Right kidney (tissue), 1 donor: ENCODE data around the gene GRAMD4.
"Not testable (repeated sequence)": the region's sequence is repeated elsewhere in the genome, so short reads cannot be mapped to it uniquely, and the experiment has no call there.

Experiments used
- DNase-seq: peaks from one replicate; pipeline ENCODE4 v3.0.0-alpha.2; 2016

The GRAMD4 gene

DNA sequence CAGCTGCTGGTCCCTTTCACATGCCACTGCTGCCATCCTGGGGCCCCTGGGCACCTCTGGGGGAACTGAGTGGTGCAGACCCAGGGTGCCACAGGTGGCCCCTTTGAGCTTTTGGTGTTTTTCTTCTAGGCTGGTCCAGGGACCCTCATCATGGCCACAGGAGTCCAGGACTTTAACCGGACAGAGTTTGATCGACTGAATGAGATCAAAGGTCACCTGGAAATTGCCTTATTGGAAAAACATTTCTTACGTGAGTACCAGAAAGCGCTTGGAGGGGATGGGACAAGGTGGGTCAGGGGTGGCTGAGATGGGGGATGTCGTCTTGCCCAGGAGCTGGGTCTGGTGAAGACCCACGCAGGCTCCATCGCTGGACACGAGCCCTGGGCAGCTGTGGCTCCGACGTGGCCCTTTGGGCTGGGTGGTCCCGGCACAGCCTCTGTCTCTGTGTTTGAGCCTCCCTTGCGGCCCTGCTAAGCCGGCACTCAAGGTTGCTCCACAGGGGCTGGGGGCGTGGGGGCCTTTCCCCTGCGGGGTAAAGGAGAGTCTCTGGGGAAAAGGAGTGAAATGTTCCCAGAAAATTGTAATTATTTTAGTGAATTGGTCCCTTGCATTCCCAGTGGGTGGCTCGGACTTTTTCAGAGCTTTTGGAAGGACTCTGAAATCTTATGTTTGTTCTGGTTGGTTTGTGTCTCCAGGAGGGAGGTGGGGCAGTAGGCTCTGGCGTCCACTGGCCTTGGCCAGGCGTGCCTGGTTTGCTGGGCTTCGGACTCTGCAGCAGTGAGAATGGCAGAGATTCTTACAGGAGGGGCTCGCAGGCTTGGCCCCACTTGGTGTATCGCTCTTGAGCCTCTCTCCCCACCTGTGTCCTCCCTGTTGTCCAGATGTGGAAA lies 17.8 kb downstream of the GRAMD4 start:
- no peak for DNase-seq

DNA sequence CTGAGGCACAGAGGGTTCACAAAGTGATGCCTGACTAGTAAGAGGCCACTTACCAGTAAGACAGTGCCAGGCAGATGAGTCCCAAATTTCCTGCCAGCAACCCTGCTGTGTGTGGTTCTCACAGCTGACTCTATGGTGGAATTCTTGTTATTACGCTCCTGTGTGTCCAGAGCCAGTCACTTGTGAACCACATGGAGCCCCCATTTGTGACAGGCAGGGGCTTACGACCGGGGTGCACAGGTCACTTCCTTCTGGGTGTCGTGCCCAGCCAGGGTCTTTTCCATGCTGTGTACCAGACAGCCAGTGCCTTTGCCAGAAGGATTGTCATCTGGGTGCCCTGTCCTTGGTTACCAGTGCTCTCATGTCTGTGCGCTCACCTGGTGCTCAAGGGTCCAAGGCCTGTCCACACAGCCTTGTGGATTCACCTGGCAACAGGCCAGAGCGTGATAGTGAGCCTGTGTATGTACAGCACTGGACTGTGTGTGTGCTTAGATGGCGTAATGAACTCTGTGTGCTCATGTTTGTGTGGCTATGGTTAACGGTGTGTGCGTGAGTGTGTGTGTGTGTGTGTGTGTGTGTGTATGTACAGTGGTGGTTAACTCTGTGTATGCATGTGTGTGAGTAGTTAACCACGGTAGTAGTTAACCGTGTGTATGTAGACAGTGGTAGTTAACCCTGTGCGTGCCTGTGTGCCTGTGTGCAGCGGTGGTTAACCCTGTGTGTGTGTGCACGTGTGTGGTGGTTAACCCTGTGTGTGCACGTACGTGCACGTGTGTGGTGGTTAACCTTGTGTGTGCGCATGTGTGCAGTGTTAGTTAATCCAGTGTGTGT lies 18.6 kb downstream of the GRAMD4 start:
- no peak for DNase-seq

DNA sequence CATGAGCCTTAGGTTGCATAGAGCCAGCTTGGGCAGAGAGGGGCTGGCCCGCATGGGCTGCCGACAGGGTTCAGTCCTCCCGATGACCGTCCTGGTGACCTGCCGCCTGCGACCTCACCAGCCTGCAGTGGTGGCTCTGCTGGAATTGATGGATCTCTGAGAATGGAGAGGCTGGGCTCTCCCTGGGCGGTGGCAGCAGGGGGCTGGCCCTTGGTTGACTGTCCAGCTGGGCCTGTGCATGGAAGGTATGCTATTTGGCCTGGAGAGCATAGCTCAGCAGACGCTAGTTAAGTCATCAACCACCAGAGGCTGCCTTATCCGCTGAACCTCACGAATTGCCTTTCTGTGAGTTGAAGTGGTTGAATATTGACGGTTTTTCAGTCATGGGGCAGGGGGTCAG lies 19.7 kb downstream of the GRAMD4 start:
- no peak for DNase-seq

GRCh38 chr22:46640293-46641055 lies 20.3 kb downstream of the GRAMD4 start:
- DNase-seq, result no peak

GRCh38 chr22:46641811-46642266 lies 21.7 kb downstream of the GRAMD4 start:
- no peak for DNase-seq

DNA sequence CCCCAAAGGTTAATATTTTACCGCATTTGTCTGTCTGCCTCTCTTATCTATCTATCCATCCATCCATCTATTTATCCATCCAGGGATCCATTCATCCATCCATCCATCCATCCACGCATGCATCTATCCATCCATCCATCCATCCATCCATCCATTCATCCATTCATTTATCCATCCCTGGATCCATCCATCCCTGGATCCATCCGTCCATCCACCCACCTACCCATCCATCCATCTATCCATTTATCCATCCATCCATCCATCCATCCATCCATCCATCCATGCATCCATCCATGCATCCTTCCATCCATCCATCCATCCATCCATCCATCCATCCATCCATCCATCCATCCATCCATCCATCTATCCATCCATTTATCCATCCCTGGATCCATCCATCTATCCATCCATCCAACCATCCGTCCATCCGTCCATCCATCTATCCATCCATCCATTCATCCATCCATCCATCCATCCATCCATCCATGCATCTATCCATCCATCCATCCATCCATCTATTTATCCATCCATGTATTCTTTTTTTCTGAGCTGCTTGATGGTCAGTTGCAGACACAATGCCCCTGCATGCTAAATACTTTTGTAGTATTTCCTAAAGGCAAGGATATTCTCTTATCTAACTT lies 22.8 kb downstream of the GRAMD4 start:
- DNase-seq, result not testable (repeated sequence)

DNA sequence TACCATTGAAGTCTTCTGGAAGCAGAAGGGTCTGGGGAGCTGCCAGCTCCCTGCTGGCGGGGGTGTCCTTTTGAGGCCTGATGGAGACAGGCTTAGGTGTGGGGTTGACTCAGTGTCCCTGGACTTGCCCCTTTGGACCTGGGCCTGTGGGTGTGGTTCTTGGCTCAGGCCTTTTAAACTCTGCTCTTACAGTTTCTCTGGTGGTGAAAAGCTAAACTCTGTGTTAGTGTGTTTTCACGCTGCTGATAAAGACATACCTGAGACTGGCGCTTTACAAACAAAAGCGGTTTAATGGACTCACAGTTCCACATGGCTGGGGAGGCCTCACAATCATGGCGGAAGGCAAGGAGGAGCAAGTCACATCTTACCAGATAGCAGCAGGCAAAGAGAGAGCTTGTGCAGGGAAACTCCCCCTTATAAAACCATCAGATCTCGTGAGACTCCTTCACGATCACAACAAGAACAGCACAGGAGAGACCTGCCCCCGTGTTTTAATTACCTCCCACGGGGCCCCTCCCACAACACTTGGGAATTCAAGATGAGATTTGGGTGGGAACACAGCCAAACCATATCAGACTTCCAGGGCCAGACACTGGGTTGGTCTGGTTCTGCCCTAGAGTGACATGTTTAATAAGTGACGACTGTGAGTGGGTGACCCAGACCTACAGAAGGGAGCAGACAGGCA lies 26.5 kb downstream of the GRAMD4 start:
- DNase-seq, result no peak

- not testable (repeated sequence) for DNase-seq
These were observed 28.1 kb downstream of the GRAMD4 start for GRCh38 chr22:46648225-46648820.

- no peak for DNase-seq
These were observed 29.2 kb downstream of the GRAMD4 start for GRCh38 chr22:46649141-46650077.

- no peak for DNase-seq
These were observed 30.1 kb downstream of the GRAMD4 start for GRCh38 chr22:46650078-46650810.

DNA sequence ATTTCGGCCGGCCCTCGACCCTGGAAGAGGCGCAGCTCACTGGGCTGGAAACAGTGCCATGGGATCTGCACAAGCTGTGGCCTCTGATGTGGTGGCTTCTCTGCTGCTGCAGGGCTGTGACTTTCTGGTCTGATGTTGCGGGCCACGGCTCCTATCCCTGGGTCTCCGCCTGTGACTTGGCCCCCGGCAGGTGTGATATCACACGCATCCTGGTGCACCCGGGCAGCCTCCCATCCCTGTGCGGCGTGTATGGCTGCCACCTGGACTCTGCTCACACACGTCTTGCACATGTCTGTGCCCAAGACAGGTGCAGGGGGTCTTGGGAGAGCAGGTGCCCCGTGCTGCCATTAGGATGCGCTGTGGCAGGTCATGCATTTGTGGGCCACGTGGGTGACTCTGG lies 31.1 kb downstream of the GRAMD4 start:
- no peak for DNase-seq

DNA sequence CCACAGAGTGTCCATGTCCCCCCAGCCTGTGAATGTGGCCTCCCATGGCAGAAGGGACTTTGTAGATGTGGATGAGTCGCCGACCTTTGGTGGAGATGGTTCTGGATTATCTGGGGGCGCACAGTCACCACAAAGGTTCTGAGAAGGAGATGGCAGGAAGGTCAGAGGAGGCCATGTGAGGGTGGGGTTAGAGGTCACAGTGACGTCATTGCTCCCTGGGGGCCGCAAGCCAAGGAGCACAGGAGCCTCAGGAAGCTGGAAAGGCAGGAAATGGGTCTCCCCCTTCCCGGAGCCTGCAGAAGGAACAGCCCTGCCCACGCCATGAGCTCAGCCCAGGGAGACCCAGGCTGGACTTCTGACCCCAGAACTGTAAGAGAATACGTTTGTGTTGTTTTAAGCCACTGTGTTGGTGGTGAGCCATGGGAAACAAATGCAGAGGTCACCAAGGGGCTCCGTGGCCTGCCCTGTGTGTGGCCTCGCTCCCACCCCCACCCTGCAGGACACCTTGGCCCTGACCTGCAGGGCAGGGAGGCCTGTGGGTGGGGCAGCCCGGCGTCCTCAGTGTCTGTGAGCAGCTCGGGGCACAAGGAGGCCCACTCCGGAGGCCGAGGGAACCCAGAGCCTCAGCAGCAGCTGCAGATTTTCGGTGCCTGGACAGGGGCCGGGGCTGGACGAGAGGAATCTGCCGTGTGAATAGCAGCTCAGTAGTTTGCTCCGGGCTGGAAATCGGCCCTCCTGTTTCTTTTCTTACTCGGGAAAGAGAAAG lies 32.1 kb downstream of the GRAMD4 start:
- DNase-seq, result no peak

GRCh38 chr22:46652847-46653331 lies 32.7 kb downstream of the GRAMD4 start:
- peak; percentile 55 for DNase-seq

DNA sequence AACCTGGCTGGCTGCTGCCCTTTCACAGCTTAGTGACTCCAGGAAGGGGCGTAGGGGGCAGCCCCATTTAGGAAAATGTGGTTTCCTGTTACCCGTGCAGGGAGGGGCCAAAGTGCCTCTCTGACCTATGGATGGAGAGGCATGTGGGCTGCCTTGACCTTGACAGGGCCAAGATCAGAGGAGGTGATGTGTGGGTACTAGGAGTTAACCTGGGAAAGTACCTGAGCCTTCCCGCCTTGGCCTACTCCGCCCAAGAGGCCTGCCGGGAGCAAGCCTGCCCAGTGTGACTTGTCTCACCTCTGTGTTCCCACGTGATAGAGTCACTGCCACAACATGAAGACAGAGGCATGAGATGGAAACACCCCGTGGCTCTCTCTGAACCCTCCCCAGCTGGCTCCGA lies 33.4 kb downstream of the GRAMD4 start:
- DNase-seq, result no peak

DNA sequence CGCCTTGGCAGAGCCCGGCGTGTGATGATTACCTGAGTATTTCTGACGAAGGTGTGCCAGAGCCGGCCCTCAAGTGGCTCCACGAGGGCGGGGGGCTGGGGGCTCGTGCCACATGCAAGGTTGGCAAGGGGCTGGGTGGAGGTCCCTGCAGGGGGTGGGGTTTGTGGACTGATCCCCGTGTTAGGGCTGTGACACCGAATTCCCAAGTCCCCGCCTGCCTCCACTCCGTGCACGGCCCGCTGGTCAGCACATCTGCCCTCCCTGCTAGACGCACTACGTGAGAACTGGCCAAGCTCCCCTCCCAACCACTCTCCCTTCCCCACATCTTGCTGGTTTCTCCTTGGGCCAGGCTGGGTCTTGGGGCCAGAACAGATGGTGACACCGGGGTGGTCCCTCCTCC lies 34.2 kb downstream of the GRAMD4 start:
- no peak for DNase-seq

DNA sequence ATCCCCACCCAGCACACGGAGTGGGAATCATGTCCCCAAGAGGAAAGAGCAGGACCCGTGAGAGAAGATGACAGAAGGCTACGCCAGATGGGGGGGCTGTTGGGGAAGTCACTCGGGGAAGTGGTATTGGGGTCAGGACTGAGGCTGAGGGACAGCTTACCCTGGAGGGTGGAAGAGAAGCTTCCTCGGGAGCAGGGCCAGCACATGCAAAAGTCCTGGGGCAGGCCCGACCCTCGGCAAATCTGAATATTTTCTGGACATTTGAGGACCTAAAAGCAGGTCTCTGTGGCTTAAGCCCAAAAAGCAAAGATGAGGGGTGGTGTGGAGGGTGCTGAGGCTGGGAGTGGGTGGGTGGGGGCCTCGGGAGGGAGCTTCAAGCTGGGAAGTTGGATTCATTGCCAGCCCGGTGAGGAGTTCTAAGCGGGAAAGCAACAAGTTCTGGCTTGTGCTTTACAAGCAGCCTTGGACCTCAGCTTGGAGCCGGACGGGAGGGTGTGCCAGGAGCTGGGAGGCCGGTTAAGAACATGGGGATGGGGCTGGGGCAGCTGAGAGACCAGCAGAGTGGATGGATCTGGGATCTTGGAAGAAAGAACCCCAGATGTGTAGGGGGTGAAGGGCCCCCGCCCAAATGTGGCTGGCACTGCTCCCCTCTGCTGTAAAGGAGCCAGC lies 34.9 kb downstream of the GRAMD4 start:
- no peak for DNase-seq

DNA sequence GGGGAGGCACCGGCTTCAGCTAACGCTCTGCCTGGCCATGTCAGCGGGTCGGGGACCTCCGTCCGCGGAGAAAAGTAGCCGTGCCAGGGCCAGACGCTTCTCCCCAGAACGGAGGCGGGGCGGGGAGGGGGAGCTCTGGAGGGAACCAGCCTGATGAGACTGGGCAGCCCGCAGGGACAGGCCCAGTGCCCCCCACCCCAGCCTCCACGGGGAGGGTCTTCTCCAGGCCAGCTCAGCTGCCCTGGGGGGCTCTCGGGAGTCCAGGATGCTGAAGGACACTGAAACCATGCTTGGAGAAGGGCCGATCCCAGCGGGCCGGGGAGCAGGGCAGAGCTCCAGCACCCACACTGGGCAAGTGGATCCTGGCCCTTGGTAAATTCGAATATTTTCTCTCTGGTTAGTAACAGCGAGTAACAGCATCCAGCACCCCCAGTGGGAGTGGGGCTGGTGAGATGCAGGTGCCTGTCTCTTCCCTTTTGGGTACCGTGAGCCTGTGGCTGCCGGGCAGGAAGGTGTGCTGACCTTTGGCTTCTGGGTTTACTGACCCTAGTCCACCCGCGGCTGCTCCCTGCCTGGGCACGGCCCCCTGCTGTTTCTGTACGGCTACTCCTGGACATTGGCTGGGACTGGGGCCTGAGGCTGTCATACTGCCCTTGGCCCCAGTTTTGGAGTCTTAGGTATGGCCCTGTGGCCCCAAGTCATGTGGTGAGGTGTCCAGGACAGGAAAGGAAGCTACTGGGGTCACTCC lies 35.8 kb downstream of the GRAMD4 start:
- DNase-seq, result no peak
